HG02970 (cell line): ENCODE data around the gene HLA-B.
"Not testable (repeated sequence)": the region's sequence is repeated elsewhere in the genome, so short reads cannot be mapped to it uniquely, and the experiment has no call there.

Experiments used
- ATAC-seq: cut with Tn5 transposase; IDR thresholded peaks from one replicate; pipeline ENCODE4 v1.9.1; 2021; ENCODE audit warnings: mild to moderate bottlenecking, moderate library complexity, moderate number of reproducible peaks; ENCODE audit not compliant: unreplicated experiment, low FRiP score

Gene HLA-B

GRCh38 chr6:31356946-31357466 lies at the start of gene HLA-B:
Gene HLA-B (minus strand): TSS chr6:31357179. CDS start chr6:31357158, 21 bp downstream.
- ATAC-seq: peak; percentile 95

- ATAC-seq: no peak
These were observed 49.0 kb upstream of the HLA-B start for GRCh38 chr6:31405996-31406395.

GRCh38 chr6:31404061-31404364 lies 47.0 kb upstream of the HLA-B start:
- ATAC-seq: not testable (repeated sequence)

- peak; percentile 39 for ATAC-seq
These were observed 46.5 kb upstream of the HLA-B start, which contains the start of gene MICA for GRCh38 chr6:31403283-31404060. Gene MICA (plus strand): TSS chr6:31403595. CDS start chr6:31403633, 38 bp downstream.

GRCh38 chr6:31402324-31403282 lies 45.6 kb upstream of the HLA-B start:
- ATAC-seq: no peak

- no peak for ATAC-seq
These were observed 44.4 kb upstream of the HLA-B start for GRCh38 chr6:31401403-31401802.

GRCh38 chr6:31400467-31401289 lies 43.7 kb upstream of the HLA-B start:
- no peak for ATAC-seq

GRCh38 chr6:31399589-31400466 lies 42.8 kb upstream of the HLA-B start:
- peak; percentile 43 for ATAC-seq

- no peak for ATAC-seq
These were observed 41.0 kb upstream of the HLA-B start for GRCh38 chr6:31397901-31398525.

GRCh38 chr6:31397153-31397499 lies 40.1 kb upstream of the HLA-B start:
- ATAC-seq: not testable (repeated sequence)

GRCh38 chr6:31396422-31397152 lies 39.6 kb upstream of the HLA-B start:
- ATAC-seq: no peak

- no peak for ATAC-seq
These were observed 38.9 kb upstream of the HLA-B start for GRCh38 chr6:31395832-31396231.

GRCh38 chr6:31394381-31394780 lies 37.4 kb upstream of the HLA-B start:
- ATAC-seq: no peak

- no peak for ATAC-seq
These were observed 37.0 kb upstream of the HLA-B start for GRCh38 chr6:31393932-31394331.

GRCh38 chr6:31389802-31390132 lies 32.8 kb upstream of the HLA-B start:
- not testable (repeated sequence) for ATAC-seq

- not testable (repeated sequence) for ATAC-seq
These were observed 32.2 kb upstream of the HLA-B start for GRCh38 chr6:31388916-31389801.

GRCh38 chr6:31386977-31387376 lies 30.0 kb upstream of the HLA-B start:
- ATAC-seq: no peak
